AG04449 (cell line): ENCODE results near the gene U2SURP.
A peak's percentile ranks its signal among the peaks of the same experiment; 100 is the strongest.
"Not testable (repeated sequence)": the region's sequence is repeated elsewhere in the genome, so short reads cannot be mapped to it uniquely, and the experiment has no call there.

ENCODE experiments used
- CTCF ChIA-PET: fragments of 350-600 bp; formaldehyde crosslinking; extraction: SDS; loops from one replicate; lab custom pipeline; 2021; ENCODE audit warnings: antibody characterized with exemption; lab: Yijun Ruan, JAX
- POLR2A ChIA-PET: fragments of 400-600, 350-600 bp; formaldehyde crosslinking; extraction: SDS; loops from one replicate; lab custom pipeline; 2020; ENCODE audit warnings: antibody characterized with exemption, inconsistent platforms; lab: Yijun Ruan, JAX
- DNase-seq: peaks from one replicate; pipeline ENCODE4 v3.0.0-alpha.2; 2010; ENCODE audit warnings: low read depth, low spot score
- H3K4me3 ChIP-seq: 2 replicates; pipeline ENCODE4 v1.5.1; 2011; ENCODE audit warnings: low read depth, mild to moderate bottlenecking, control low read depth, low read length
- TF ChIP-seq, protein P1 (sequence below): IDR thresholded peaks from one replicate; pipeline ENCODE4 v1.5.1; 2011; ENCODE audit warnings: mild to moderate bottlenecking, moderate library complexity, low read length, control low read depth, inconsistent platforms; ENCODE audit not compliant: insufficient read depth; ENCODE audit errors: missing control alignments

The U2SURP gene

DNA sequence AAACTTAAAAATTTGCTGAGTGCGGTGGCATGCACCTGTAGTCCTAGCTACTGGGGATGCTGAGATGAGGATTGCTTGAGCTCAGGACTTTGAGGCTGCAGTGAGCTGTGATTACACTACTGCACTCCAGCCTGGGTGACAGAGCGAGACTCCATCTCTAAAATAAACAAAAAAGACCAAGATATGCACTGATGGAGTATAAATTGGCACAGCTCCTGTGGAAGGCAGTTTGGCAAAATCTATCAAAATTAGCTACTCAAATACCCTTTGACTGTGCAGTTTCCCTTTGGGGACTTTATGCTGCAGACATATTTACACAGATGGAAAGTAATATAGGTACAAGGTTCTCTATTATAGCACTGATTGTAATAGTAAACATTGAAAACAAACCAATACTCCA is 18.1 kb upstream of the U2SURP start:
- no peak overlapping the region for H3K4me3 ChIP-seq
- TF ChIP-seq, protein P1, sequence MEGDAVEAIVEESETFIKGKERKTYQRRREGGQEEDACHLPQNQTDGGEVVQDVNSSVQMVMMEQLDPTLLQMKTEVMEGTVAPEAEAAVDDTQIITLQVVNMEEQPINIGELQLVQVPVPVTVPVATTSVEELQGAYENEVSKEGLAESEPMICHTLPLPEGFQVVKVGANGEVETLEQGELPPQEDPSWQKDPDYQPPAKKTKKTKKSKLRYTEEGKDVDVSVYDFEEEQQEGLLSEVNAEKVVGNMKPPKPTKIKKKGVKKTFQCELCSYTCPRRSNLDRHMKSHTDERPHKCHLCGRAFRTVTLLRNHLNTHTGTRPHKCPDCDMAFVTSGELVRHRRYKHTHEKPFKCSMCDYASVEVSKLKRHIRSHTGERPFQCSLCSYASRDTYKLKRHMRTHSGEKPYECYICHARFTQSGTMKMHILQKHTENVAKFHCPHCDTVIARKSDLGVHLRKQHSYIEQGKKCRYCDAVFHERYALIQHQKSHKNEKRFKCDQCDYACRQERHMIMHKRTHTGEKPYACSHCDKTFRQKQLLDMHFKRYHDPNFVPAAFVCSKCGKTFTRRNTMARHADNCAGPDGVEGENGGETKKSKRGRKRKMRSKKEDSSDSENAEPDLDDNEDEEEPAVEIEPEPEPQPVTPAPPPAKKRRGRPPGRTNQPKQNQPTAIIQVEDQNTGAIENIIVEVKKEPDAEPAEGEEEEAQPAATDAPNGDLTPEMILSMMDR, result no peak
- ChIA-PET POLR2A (no interaction called here), CTCF (interaction anchor here (1.0 to 9.7 kb wide), 4 partner anchors 10 to 398 kb away, joined by 3 to 135 read pairs (median 14); no protein-coding TSS in a partner anchor)
- DNase-seq, result no peak

DNA sequence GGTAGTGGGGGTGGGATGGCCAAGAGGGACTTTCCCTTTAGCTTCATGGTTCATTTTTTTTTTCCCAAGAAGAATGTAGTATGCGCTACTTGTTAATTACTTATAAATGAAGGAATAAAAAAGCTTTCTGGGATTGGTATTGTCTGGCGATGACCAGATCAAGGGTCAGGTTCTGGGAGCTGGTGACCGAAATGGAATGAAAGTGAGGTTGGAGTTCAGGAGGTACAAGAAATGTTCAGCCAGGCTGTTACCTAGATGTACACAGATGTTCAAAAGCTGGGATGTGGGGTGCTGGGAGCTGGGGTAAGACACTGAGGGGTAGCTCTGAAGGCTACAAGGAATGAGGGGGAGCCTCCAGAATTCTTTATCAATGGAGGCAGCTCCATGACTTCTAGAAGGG is 17.1 kb upstream of the U2SURP start:
- no peak for DNase-seq
- no peak overlapping the region for H3K4me3 ChIP-seq
- CTCF ChIA-PET, result interaction anchor here (0.8 to 9.7 kb wide), 13 partner anchors 9 to 399 kb away, joined by 3 to 135 read pairs (median 4); partner anchors contain the start of gene U2SURP
- POLR2A ChIA-PET, result no interaction called here
- TF ChIP-seq, protein P1, result no peak

- POLR2A ChIA-PET, result no interaction called here
- CTCF ChIA-PET, result interaction anchor here (0.7 to 18.0 kb wide), 22 partner anchors 9 to 405 kb away, joined by 3 to 584 read pairs (median 4); partner anchors contain the start of gene U2SURP
- TF ChIP-seq, protein P1, result peak; percentile 43
- DNase-seq, result no peak
- H3K4me3 ChIP-seq, result no peak overlapping the region
These were observed 14.2 kb upstream of the U2SURP start for GRCh38 chr3:142987080-142987700.

DNA sequence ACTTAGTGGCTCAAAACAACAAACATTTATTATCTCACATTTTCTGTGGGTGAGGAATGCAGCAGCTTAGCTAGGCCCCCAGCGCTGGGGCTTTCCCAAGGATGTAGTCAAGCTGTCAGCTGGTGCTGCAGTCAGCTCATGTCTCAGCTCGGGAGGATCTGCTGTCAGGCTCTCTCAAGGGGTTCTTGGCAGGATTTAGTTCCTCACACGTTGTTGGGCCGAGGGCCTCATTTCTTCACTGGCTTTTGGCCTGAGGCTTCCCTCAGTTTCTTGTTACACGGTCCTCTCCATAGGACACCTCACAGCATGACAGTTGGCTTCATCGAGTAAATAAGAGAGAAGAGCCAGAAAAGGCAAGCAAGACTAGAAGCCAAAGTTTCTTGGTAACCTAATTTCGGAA is 13.7 kb upstream of the U2SURP start:
- ChIA-PET POLR2A (interaction anchor here (0.6 kb wide), 1 partner anchor 39 kb away, joined by 3 read pairs; no protein-coding TSS in a partner anchor), CTCF (interaction anchor here (0.7 to 18.0 kb wide), 19 partner anchors 9 to 405 kb away, joined by 3 to 584 read pairs (median 5); partner anchors contain the start of gene U2SURP)
- TF ChIP-seq, protein P1, result no peak
- DNase-seq, result peak; percentile 40
- no peak overlapping the region for H3K4me3 ChIP-seq

- ChIA-PET POLR2A (interaction anchor here (0.6 kb wide), 1 partner anchor 39 kb away, joined by 3 read pairs; no protein-coding TSS in a partner anchor), CTCF (interaction anchor here (0.9 to 18.0 kb wide), 15 partner anchors 9 to 403 kb away, joined by 3 to 584 read pairs (median 6); partner anchors contain the start of gene U2SURP)
- not testable (repeated sequence) for DNase-seq, H3K4me3 ChIP-seq
These were observed 13.1 kb upstream of the U2SURP start for GRCh38 chr3:142988221-142988620.

- POLR2A ChIA-PET, DNase-seq, H3K4me3 ChIP-seq: not testable (repeated sequence)
- CTCF ChIA-PET, result interaction anchor here (18.0 kb wide), 1 partner anchor 157 kb away, joined by 584 read pairs; no protein-coding TSS in a partner anchor
These were observed 12.5 kb upstream of the U2SURP start for GRCh38 chr3:142988826-142989225.

- no peak overlapping the region for H3K4me3 ChIP-seq
- ChIA-PET CTCF (interaction anchor here (0.8 to 18.0 kb wide), 8 partner anchors 9 to 408 kb away, joined by 3 to 584 read pairs (median 11); partner anchors contain the start of gene U2SURP), POLR2A (no interaction called here)
- TF ChIP-seq, protein P1, result no peak
- no peak for DNase-seq
These were observed 10.6 kb upstream of the U2SURP start for GRCh38 chr3:142990721-142991120.
